Choroid plexus epithelial cell (primary cell): ENCODE measurements around the gene LMNTD1.
"Not testable (repeated sequence)": the region's sequence is repeated elsewhere in the genome, so short reads cannot be mapped to it uniquely, and the experiment has no call there.

Experiments used
- DNase-seq: peaks from one replicate; pipeline ENCODE4 v3.0.0-alpha.2; 2010; ENCODE audit warnings: low read depth
- H3K4me3 ChIP-seq: 2 replicates; pipeline ENCODE4 v1.5.1; 2011; ENCODE audit warnings: low read depth, mild to moderate bottlenecking, control low read depth, low read length, moderate library complexity
- CTCF ChIP-seq: conservative IDR thresholded peaks from 2 replicates; pipeline ENCODE4 v1.5.1; 2011; ENCODE audit warnings: low read depth, mild to moderate bottlenecking, control low read depth, inconsistent platforms, low read length, moderate library complexity

The LMNTD1 gene

GRCh38 chr12:25553098-25553497, at the start of gene LMNTD1:
Gene LMNTD1 (minus strand): TSS chr12:25553283. CDS start chr12:25552959, 324 bp downstream.
- peak; percentile 84 for DNase-seq
- H3K4me3 ChIP-seq = no peak within 1 kb of the TSS
- no peak for TF ChIP-seq CTCF

- H3K4me3 ChIP-seq = no peak overlapping the region
- no peak for DNase-seq
- TF ChIP-seq CTCF = no peak
Measured at GRCh38 chr12:25598956-25599355, 45.9 kb upstream of the LMNTD1 start.

GRCh38 chr12:25595496-25595895, 42.4 kb upstream of the LMNTD1 start:
- not testable (repeated sequence) for H3K4me3 ChIP-seq

GRCh38 chr12:25594376-25594775, 41.3 kb upstream of the LMNTD1 start:
- no peak for TF ChIP-seq CTCF
- no peak for DNase-seq
- H3K4me3 ChIP-seq = no peak overlapping the region

More at GRCh38 chr12:25595496-25595895, 42.4 kb upstream of the LMNTD1 start:
- not testable (repeated sequence) for DNase-seq

GRCh38 chr12:25592725-25593495, 39.8 kb upstream of the LMNTD1 start:
- H3K4me3 ChIP-seq = no peak overlapping the region
- TF ChIP-seq CTCF = no peak
- DNase-seq = no peak

GRCh38 chr12:25591144-25591543, 38.1 kb upstream of the LMNTD1 start:
- peak; percentile 49 for DNase-seq
- peak; percentile 62 for TF ChIP-seq CTCF
- H3K4me3 ChIP-seq = no peak overlapping the region

GRCh38 chr12:25590011-25590721, 37.1 kb upstream of the LMNTD1 start:
- no peak for TF ChIP-seq CTCF
- H3K4me3 ChIP-seq = no peak overlapping the region
- no peak for DNase-seq
